PC-3 (cell line): Measurements from ENCODE around the gene PRPF6. TPM values are rescaled to one million over a fixed set of nuclear protein-coding genes. Genes with fewer than 3 reads are reported as not detected.

ENCODE experiments used
- ATAC-seq: fragments of 200-7000 bp; cut with Tn5 transposase; 2 replicates; pipeline ENCODE4 v1.9.1; 2020; ENCODE audit warnings: mild to moderate bottlenecking, moderate library complexity
- BruUV-seq: library from RNA; stranded (reverse); fragments of 400-500 nt; replicated peaks from 2 replicates; lab custom pipeline; 2021; lab: Mats Ljungman, UMichigan
- CTCF ChIA-PET: fragments of 300-600 bp; sonication (Branson Sonifier 250); formaldehyde crosslinking; loops from one replicate; lab custom pipeline; 2022; ENCODE audit warnings: antibody characterized with exemption; lab: Charles Lee
- POLR2A ChIA-PET: fragments of 300-600 bp; sonication (Branson Sonifier 250); formaldehyde crosslinking; loops from one replicate; lab custom pipeline; 2022; ENCODE audit warnings: antibody characterized with exemption; ENCODE audit not compliant: unreplicated experiment; lab: Charles Lee
- DNase-seq: peaks from one replicate; pipeline ENCODE4 v3.0.0-alpha.2; 2015
- H2AFZ ChIP-seq: fragments of 300-600 bp; sonication (generic); 2 replicates; pipeline ENCODE4 v1.6.0; 2016; ENCODE audit warnings: antibody characterized with exemption, low read length
- H3F3A ChIP-seq: fragments of 300-600 bp; sonication (generic); one replicate; pipeline ENCODE4 v1.6.0; 2017; ENCODE audit warnings: antibody characterized with exemption, low read length, control low read depth, mild to moderate bottlenecking; ENCODE audit not compliant: unreplicated experiment
- H3K27ac ChIP-seq: fragments of 300-600 bp; sonication (generic); 2 replicates; pipeline ENCODE4 v1.5.1; 2016; ENCODE audit warnings: mild to moderate bottlenecking, low read length
- H3K27me3 ChIP-seq: fragments of 300-600 bp; sonication (generic); 2 replicates; pipeline ENCODE4 v1.6.1; 2016; ENCODE audit warnings: low read length, mixed read lengths
- H3K36me3 ChIP-seq: fragments of 300-600 bp; sonication (generic); 2 replicates; pipeline ENCODE4 v1.6.1; 2016; ENCODE audit warnings: low read depth, mixed run types, low read length, mixed read lengths
- H3K4me1 ChIP-seq: fragments of 300-600 bp; sonication (generic); 2 replicates; pipeline ENCODE4 v1.5.1; 2016; ENCODE audit warnings: low read length; ENCODE audit not compliant: insufficient read depth
- H3K4me2 ChIP-seq: fragments of 300-600 bp; sonication (generic); 2 replicates; pipeline ENCODE4 v1.6.0; 2016; ENCODE audit warnings: low read length
- H3K4me3 ChIP-seq: fragments of 300-600 bp; sonication (generic); 2 replicates; pipeline ENCODE4 v1.5.1; 2016; ENCODE audit warnings: mild to moderate bottlenecking, low read length, mixed read lengths
- H3K79me2 ChIP-seq: fragments of 300-600 bp; sonication (generic); 2 replicates; pipeline ENCODE4 v1.6.1; 2017; ENCODE audit warnings: low read length, mixed read lengths
- H3K9ac ChIP-seq: fragments of 300-600 bp; sonication (generic); 2 replicates; pipeline ENCODE4 v1.6.0; 2016; ENCODE audit warnings: mild to moderate bottlenecking, low read length
- H3K9me2 ChIP-seq: fragments of 300-600 bp; sonication (generic); replicated peaks from 2 replicates; pipeline ENCODE4 v1.6.1; 2016; ENCODE audit warnings: mixed run types, low read length, mixed read lengths
- H3K9me3 ChIP-seq: fragments of 300-600 bp; sonication (generic); 2 replicates; pipeline ENCODE4 v1.6.1; 2016; ENCODE audit warnings: low read length, mixed read lengths
- H4K20me1 ChIP-seq: fragments of 300-600 bp; sonication (generic); 2 replicates; pipeline ENCODE4 v1.6.1; 2016; ENCODE audit warnings: low read length, mixed read lengths
- EZH2 ChIP-seq: fragments of 300-600 bp; sonication (generic); IDR thresholded peaks from one replicate; pipeline ENCODE4 v1.6.1; 2017; ENCODE audit warnings: antibody characterized with exemption, mild to moderate bottlenecking, low read length; ENCODE audit not compliant: unreplicated experiment
- EZH2phosphoT487 ChIP-seq: fragments of 300-600 bp; sonication (generic); IDR thresholded peaks from 2 replicates; pipeline ENCODE4 v1.6.1; 2018; ENCODE audit warnings: mild to moderate bottlenecking, antibody characterized with exemption, low read length, borderline replicate concordance
- intact Hi-C: fragments of 100-400 bp; cut with micrococcal nuclease; formaldehyde crosslinking; loops from 2 replicates; pipeline ENCODE4 v1.9.0; 2023
- total RNA-seq: library from RNA; depleted of rRNA; stranded (reverse); fragments of >200 nt; gene quantifications from 2 replicates; pipeline ENCODE4 v1.2.3, GENCODE V29; 2014
- TF ChIP-seq, protein P1 (sequence below): fragments of 300-600 bp; sonication (generic); conservative IDR thresholded peaks from 2 replicates; pipeline ENCODE4 v1.5.1; 2017; ENCODE audit warnings: antibody characterized with exemption, low read depth, mild to moderate bottlenecking, low read length

PRPF6 gene
- total RNA-seq, 1 experiment from 2014 or later, result 67.1 TPM

DNA sequence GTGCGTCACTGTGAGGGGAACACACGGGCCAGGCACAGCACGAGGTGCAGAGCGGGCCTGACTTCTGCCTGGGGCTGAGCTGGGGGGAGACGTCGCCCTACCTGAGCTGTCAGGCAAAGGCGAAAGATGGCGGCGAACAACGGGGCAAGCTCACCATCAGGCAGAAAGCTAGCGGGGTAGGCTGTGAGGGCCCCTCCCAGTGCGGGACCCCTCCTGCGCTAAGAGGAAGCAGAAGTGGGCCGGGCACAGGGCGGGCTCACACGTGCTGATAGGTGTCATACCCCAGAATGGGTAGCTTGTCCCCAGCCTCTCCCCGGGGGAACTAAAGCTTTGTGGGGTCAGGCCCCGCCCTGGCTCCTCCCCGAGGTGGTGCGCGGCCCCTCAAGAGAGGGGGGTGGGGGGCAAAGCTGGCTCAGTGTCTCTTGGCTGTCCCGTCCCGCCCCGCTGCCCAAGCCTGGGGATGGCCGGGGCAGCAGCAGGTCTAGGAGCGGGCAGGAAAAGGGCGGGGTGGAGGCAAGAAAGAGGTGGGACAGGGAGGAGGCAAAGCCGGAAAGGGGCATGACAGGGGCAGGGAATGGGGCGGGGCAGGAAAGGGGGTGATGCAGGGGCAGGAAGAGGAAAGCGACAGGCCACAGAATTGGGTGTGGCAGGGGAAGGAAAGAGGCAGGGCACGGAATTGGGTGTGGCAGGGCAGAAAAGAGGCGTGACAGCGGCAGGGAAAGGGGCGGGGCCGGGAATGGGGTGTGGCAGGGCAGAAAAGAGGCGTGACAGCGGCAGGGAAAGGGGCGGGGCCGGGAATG, 39.5 kb upstream of the PRPF6 start:
- Histone ChIP-seq H3K79me2 (peaks cover 10% of the 10 kb centered on the region), H3K9me3 (no peaks in the 10 kb centered on the region), H3F3A (peaks cover 9% of the 10 kb centered on the region), H3K27ac (peak overlapping the region; percentile 55), H2AFZ (no peak overlapping the region), H3K36me3 (peaks cover 23% of the 10 kb centered on the region), H4K20me1 (peaks cover 16% of the 10 kb centered on the region; the same call in 1 of the 2 replicates), H3K9ac (no peak overlapping the region), H3K9me2 (no peaks in the 10 kb centered on the region), H3K4me2 (no peak overlapping the region), H3K27me3 (no peaks in the 10 kb centered on the region), H3K4me1 (peaks cover 4% of the 10 kb centered on the region; the same call in 1 of the 2 replicates), H3K4me3 (no peak overlapping the region)
- TF ChIP-seq, protein P1, sequence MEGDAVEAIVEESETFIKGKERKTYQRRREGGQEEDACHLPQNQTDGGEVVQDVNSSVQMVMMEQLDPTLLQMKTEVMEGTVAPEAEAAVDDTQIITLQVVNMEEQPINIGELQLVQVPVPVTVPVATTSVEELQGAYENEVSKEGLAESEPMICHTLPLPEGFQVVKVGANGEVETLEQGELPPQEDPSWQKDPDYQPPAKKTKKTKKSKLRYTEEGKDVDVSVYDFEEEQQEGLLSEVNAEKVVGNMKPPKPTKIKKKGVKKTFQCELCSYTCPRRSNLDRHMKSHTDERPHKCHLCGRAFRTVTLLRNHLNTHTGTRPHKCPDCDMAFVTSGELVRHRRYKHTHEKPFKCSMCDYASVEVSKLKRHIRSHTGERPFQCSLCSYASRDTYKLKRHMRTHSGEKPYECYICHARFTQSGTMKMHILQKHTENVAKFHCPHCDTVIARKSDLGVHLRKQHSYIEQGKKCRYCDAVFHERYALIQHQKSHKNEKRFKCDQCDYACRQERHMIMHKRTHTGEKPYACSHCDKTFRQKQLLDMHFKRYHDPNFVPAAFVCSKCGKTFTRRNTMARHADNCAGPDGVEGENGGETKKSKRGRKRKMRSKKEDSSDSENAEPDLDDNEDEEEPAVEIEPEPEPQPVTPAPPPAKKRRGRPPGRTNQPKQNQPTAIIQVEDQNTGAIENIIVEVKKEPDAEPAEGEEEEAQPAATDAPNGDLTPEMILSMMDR, result no peak
- TF ChIP-seq EZH2phosphoT487 (no peak), EZH2 (no peak)
- BruUV-seq, result no TSS peak
- DNase-seq (peak; percentile 54), ATAC-seq (peak; percentile 41)
- POLR2A ChIA-PET, result no interaction called here
- CTCF ChIA-PET, result interaction anchor here (0.5 kb wide), 1 partner anchor 440 kb away, joined by 3 read pairs; no protein-coding TSS in a partner anchor
- intact Hi-C loops, result no loop called here

DNA sequence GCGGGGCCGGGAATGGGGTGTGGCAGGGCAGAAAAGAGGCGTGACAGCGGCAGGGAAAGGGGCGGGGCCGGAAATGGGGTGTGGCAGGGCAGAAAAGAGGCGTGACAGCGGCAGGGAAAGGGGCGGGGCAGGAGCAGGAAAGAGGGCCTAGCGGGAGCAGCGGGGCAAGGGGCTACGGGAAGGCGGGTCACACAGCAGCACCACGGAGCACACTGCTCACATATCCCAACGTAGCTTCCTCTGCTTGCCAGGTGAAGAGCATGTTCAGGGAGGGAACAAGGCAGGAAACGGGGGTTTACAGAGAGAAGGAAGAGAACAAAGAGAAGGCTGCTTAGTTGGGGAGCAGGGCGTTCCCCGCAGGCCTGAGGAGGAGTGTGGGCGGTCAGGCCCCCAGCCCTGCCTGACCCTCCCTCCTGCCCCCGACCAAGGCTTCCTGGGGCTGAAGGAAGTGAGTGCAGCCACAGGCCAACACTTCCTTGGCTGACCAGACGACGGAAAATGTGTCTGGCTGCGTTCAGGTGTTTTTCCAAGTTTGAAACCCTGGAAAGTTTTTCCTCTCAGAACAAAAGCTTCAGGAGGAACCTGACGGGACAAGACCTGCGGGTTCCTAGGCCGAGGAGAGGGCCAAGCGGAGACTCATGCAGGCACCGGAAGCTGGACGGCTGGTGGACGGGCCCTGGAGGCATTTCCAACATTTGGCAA, 38.5 kb upstream of the PRPF6 start:
- CTCF ChIA-PET, result no interaction called here
- intact Hi-C loops, result no loop called here

More for the DNA sequence above, 38.5 kb upstream of the PRPF6 start:
- no peak overlapping the region for H3K4me3 ChIP-seq
- no peak overlapping the region for H3K27ac ChIP-seq
- peaks cover 23% of the 10 kb centered on the region for H3K36me3 ChIP-seq
- BruUV-seq, result no TSS peak
- peaks cover 4% of the 10 kb centered on the region; the same call in 1 of the 2 replicates for H3K4me1 ChIP-seq
- no peaks in the 10 kb centered on the region for H3K9me2 ChIP-seq
- no peak overlapping the region for H2AFZ ChIP-seq
- DNase-seq (no peak), ATAC-seq (no peak)
- TF ChIP-seq, protein P1, result no peak
- no peak for TF ChIP-seq EZH2
- no peak for TF ChIP-seq EZH2phosphoT487
- no peaks in the 10 kb centered on the region for H3K27me3 ChIP-seq
- no peak overlapping the region for H3K4me2 ChIP-seq
- H4K20me1 ChIP-seq, result peaks cover 22% of the 10 kb centered on the region
- no peaks in the 10 kb centered on the region for H3K9me3 ChIP-seq
- peaks cover 18% of the 10 kb centered on the region for H3K79me2 ChIP-seq
- POLR2A ChIA-PET, result no interaction called here
- H3F3A ChIP-seq, result peaks cover 9% of the 10 kb centered on the region
- H3K9ac ChIP-seq, result no peak overlapping the region
